HG02943 (cell line): ENCODE data around the gene MICAL3.

ENCODE experiments used
- ATAC-seq: cut with Tn5 transposase; IDR thresholded peaks from one replicate; pipeline ENCODE4 v1.9.1; 2021; ENCODE audit warnings: mild to moderate bottlenecking, low read depth, moderate library complexity; ENCODE audit not compliant: unreplicated experiment

The MICAL3 gene

GRCh38 chr22:17804331-17805080 is 219.9 kb downstream of the MICAL3 start:
- ATAC-seq: no peak

GRCh38 chr22:17803609-17804270 is 220.6 kb downstream of the MICAL3 start:
- no peak for ATAC-seq

- ATAC-seq: no peak
These were observed 221.5 kb downstream of the MICAL3 start for GRCh38 chr22:17802822-17803221.

GRCh38 chr22:17802411-17802810 is 221.9 kb downstream of the MICAL3 start:
- no peak for ATAC-seq

GRCh38 chr22:17797721-17798559 is 226.4 kb downstream of the MICAL3 start:
- ATAC-seq: no peak

- ATAC-seq: no peak
These were observed 227.7 kb downstream of the MICAL3 start for GRCh38 chr22:17796695-17797094.

GRCh38 chr22:17795661-17796548 is 228.5 kb downstream of the MICAL3 start:
- no peak for ATAC-seq

- no peak for ATAC-seq
These were observed 229.4 kb downstream of the MICAL3 start for GRCh38 chr22:17794726-17795542.

GRCh38 chr22:17792854-17793434 is 231.4 kb downstream of the MICAL3 start:
- no peak for ATAC-seq

GRCh38 chr22:17792299-17792698 is 232.1 kb downstream of the MICAL3 start:
- ATAC-seq: no peak

GRCh38 chr22:17791196-17791595 is 233.2 kb downstream of the MICAL3 start:
- ATAC-seq: no peak

- no peak for ATAC-seq
These were observed 234.8 kb downstream of the MICAL3 start for GRCh38 chr22:17789379-17790200.

GRCh38 chr22:17788528-17789378 is 235.6 kb downstream of the MICAL3 start:
- ATAC-seq: no peak

GRCh38 chr22:17787716-17788330 is 236.5 kb downstream of the MICAL3 start:
- ATAC-seq: no peak

GRCh38 chr22:17787241-17787640 is 237.1 kb downstream of the MICAL3 start:
- ATAC-seq: no peak

GRCh38 chr22:17786435-17787161 is 237.8 kb downstream of the MICAL3 start:
- no peak for ATAC-seq
